ENCODE measurements around the gene ELMO1.

GRCh38 chr7:36945612-36946400 is 502.9 kb downstream of the ELMO1 start:
- TF ChIP-seq CTCF (IDR thresholded peaks at IDR 0.05 in 2 of 3, conservative IDR thresholded peaks at IDR 0.05 in 1 of 3; ENCODE audit: borderline replicate concordance in 1 of 3, insufficient read depth in 1 of 3, low read depth in 2 of 3, low read length in 2 of 3) (no peak), POLR2A (IDR thresholded peaks at IDR 0.05; ENCODE audit: borderline replicate concordance, extremely low read depth, insufficient read depth, insufficient read length) (no peak), EGR1 (IDR thresholded peaks at IDR 0.05; ENCODE audit: low read depth) (no peak), MAX (IDR thresholded peaks at IDR 0.05) (no peak)
